Measurements from ENCODE around the gene DCTN3.
A peak's percentile ranks its signal among the peaks of the same experiment; 100 is the strongest.

- TF ChIP-seq MLLT1 (IDR thresholded peaks at IDR 0.05) = no peak
- peak in 1 of 3 experiments; percentile 24; a peak in 1 of 6 replicates for TF ChIP-seq CTCF (IDR thresholded peaks at IDR 0.05 in 2 of 3, conservative IDR thresholded peaks at IDR 0.05 in 1 of 3; ENCODE audit: insufficient read depth in 2 of 3, low read depth in 1 of 3, low read length in 3 of 3)
- no peak for TF ChIP-seq CHD2 (IDR thresholded peaks at IDR 0.05; ENCODE audit: low read depth, low read length)
- TF ChIP-seq EGR1 (conservative IDR thresholded peaks at IDR 0.05) = no peak
- no peak for TF ChIP-seq MLX (CRISPR knock-in tag; conservative IDR thresholded peaks at IDR 0.05)
- no peak for TF ChIP-seq EP300 (IDR thresholded peaks at IDR 0.05; ENCODE audit: low read length)
- TF ChIP-seq SIN3A (IDR thresholded peaks at IDR 0.05; ENCODE audit: borderline replicate concordance in 2 of 2, control insufficient read depth in 1 of 2, low read depth in 2 of 2, low read length in 2 of 2) = no peak
- no peak for TF ChIP-seq ZNF77 (CRISPR knock-in tag; IDR thresholded peaks at IDR 0.05)
- no peak for TF ChIP-seq E2F8 (IDR thresholded peaks at IDR 0.05; ENCODE audit: low read depth, partially characterized antibody)
- no peak for TF ChIP-seq SAFB2 (IDR thresholded peaks at IDR 0.05; ENCODE audit: borderline replicate concordance, low read depth, low read length, severe bottlenecking)
- TF ChIP-seq ZBTB8A (IDR thresholded peaks at IDR 0.05; ENCODE audit: partially characterized antibody) = no peak
- no peak for TF ChIP-seq FOXM1 (IDR thresholded peaks at IDR 0.05; ENCODE audit: low read depth)
- no peak for TF ChIP-seq FOXM1 (CRISPR knock-in tag; IDR thresholded peaks at IDR 0.05; ENCODE audit: low read depth)
- no peak for TF ChIP-seq POLR2AphosphoS5 (IDR thresholded peaks at IDR 0.05; ENCODE audit: control insufficient read depth, insufficient read depth, low read depth, low read length)
Observed at GRCh38 chr9:34628656-34629490, 8.6 kb upstream of the DCTN3 start, which contains the start of gene ARID3C.

Measured in K562 (cell line).